Ishikawa (cell line): ENCODE measurements around the gene BFSP2.

Experiments used
- CREB1 ChIP-seq: IDR thresholded peaks from 2 replicates; pipeline ENCODE4 v1.6.1; 2012; ENCODE audit warnings: low read depth
- EP300 ChIP-seq: IDR thresholded peaks from 2 replicates; pipeline ENCODE4 v1.6.1; 2012; ENCODE audit warnings: borderline replicate concordance
- TF ChIP-seq, protein P1 (sequence below): IDR thresholded peaks from 2 replicates; pipeline ENCODE4 v1.6.1; 2012; ENCODE audit warnings: low read depth, mild to moderate bottlenecking
- TF ChIP-seq, protein P2 (sequence below): IDR thresholded peaks from 2 replicates; pipeline ENCODE4 v1.6.1; 2012

DNA sequence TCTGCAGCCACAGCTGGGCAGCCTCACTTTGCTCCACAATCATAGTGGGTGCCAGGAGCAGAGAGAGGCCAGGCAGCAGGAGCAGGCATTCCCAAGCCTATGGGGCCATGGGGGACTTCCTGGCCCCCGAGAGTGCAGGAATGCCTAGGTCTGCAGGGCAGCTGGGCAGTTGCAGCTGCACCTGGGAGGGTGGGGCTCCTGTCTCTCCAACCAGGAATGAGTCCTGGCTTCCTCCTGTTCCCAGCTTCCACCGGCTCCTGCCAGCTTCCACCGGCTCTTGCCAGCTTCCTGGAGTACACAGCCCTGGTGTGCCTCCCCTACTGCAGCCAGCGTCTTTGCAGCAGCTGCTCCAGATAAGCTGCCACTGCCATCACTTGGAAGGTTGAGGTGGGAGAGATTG is 87.3 kb downstream of the BFSP2 start:
- TF ChIP-seq, protein P1, sequence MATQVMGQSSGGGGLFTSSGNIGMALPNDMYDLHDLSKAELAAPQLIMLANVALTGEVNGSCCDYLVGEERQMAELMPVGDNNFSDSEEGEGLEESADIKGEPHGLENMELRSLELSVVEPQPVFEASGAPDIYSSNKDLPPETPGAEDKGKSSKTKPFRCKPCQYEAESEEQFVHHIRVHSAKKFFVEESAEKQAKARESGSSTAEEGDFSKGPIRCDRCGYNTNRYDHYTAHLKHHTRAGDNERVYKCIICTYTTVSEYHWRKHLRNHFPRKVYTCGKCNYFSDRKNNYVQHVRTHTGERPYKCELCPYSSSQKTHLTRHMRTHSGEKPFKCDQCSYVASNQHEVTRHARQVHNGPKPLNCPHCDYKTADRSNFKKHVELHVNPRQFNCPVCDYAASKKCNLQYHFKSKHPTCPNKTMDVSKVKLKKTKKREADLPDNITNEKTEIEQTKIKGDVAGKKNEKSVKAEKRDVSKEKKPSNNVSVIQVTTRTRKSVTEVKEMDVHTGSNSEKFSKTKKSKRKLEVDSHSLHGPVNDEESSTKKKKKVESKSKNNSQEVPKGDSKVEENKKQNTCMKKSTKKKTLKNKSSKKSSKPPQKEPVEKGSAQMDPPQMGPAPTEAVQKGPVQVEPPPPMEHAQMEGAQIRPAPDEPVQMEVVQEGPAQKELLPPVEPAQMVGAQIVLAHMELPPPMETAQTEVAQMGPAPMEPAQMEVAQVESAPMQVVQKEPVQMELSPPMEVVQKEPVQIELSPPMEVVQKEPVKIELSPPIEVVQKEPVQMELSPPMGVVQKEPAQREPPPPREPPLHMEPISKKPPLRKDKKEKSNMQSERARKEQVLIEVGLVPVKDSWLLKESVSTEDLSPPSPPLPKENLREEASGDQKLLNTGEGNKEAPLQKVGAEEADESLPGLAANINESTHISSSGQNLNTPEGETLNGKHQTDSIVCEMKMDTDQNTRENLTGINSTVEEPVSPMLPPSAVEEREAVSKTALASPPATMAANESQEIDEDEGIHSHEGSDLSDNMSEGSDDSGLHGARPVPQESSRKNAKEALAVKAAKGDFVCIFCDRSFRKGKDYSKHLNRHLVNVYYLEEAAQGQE = no peak
- TF ChIP-seq, protein P2, sequence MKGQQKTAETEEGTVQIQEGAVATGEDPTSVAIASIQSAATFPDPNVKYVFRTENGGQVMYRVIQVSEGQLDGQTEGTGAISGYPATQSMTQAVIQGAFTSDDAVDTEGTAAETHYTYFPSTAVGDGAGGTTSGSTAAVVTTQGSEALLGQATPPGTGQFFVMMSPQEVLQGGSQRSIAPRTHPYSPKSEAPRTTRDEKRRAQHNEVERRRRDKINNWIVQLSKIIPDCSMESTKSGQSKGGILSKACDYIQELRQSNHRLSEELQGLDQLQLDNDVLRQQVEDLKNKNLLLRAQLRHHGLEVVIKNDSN = no peak
- TF ChIP-seq CREB1 = no peak
- no peak for TF ChIP-seq EP300
